ENCODE results near the gene EPO.
"Not testable (repeated sequence)": the region's sequence is repeated elsewhere in the genome, so short reads cannot be mapped to it uniquely, and the experiment has no call there.

Gene EPO

DNA sequence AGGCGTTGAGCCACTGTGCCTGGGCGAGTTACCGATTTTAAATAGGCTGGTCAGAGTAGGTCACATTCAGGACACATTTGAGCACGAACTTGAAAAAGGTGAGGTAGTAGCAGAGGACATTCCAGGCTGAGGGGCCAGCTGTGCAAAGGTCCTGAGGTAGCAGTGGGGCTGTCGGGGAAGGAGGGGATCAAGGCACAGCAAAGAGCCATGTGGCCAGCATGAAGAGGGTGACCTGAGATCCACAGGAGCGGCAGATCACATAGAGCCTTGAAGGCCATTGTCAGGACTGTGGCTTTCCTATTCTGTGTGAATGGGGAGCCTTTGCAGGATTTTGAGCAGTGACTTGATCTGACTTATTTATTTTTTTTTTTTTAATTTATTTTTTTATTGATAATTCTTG, 19.7 kb downstream of the EPO start:
- DNase-seq (ENCODE audit: low read depth, low spot score) = no peak
- TF ChIP-seq, protein P1, sequence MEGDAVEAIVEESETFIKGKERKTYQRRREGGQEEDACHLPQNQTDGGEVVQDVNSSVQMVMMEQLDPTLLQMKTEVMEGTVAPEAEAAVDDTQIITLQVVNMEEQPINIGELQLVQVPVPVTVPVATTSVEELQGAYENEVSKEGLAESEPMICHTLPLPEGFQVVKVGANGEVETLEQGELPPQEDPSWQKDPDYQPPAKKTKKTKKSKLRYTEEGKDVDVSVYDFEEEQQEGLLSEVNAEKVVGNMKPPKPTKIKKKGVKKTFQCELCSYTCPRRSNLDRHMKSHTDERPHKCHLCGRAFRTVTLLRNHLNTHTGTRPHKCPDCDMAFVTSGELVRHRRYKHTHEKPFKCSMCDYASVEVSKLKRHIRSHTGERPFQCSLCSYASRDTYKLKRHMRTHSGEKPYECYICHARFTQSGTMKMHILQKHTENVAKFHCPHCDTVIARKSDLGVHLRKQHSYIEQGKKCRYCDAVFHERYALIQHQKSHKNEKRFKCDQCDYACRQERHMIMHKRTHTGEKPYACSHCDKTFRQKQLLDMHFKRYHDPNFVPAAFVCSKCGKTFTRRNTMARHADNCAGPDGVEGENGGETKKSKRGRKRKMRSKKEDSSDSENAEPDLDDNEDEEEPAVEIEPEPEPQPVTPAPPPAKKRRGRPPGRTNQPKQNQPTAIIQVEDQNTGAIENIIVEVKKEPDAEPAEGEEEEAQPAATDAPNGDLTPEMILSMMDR (IDR thresholded peaks at IDR 0.05; ENCODE audit: low read depth, low read length) = no peak
- in situ Hi-C loops (cut with HindIII; ENCODE audit: low sequenced_read_pairs) = no loop called here
- no peak overlapping the region for H3K4me3 ChIP-seq (ENCODE audit: low read depth, low read length)

- in situ Hi-C loops (cut with HindIII; ENCODE audit: low sequenced_read_pairs) = no loop called here
- DNase-seq (ENCODE audit: low read depth, low spot score) = no peak
- no peak overlapping the region for H3K4me3 ChIP-seq (ENCODE audit: low read depth, low read length)
- TF ChIP-seq, protein P1 (IDR thresholded peaks at IDR 0.05; ENCODE audit: low read depth, low read length) = no peak
Observed at GRCh38 chr7:100744605-100745004, 24.3 kb downstream of the EPO start.

- peak overlapping the region; percentile 35 for H3K4me3 ChIP-seq (ENCODE audit: low read depth, low read length)
- in situ Hi-C loops (cut with HindIII; ENCODE audit: low sequenced_read_pairs) = no loop called here
- peak; percentile 51 for DNase-seq (ENCODE audit: low read depth, low spot score)
- TF ChIP-seq, protein P1 (IDR thresholded peaks at IDR 0.05; ENCODE audit: low read depth, low read length) = no peak
Observed at GRCh38 chr7:100745184-100745583, 24.9 kb downstream of the EPO start.

GRCh38 chr7:100752994-100753393, 32.7 kb downstream of the EPO start:
- TF ChIP-seq, protein P1 (IDR thresholded peaks at IDR 0.05; ENCODE audit: low read depth, low read length) = no peak
- DNase-seq (ENCODE audit: low read depth, low spot score) = no peak
- in situ Hi-C loops (cut with HindIII; ENCODE audit: low sequenced_read_pairs) = no loop called here
- H3K4me3 ChIP-seq (ENCODE audit: low read depth, low read length) = no peak overlapping the region

DNA sequence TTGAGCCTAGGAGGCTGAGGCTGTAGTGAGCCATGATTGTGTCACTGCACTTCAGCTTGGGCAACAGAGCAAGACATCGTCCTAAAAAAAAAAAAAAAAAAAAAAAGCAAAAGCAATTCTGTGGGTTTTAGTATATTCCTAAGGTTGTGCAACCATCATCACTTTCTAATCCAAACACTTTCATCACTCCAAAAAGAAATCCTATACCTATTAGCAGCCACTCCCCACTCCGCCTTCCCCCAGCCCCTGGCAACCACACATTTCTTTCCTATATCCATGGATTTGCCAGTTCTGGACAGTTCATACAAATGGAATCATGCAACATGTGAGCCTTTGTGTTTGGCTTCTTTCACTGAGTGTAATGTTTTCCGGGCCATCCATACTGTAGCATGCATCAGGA, 33.5 kb downstream of the EPO start:
- TF ChIP-seq, protein P1 (IDR thresholded peaks at IDR 0.05; ENCODE audit: low read depth, low read length) = no peak
- H3K4me3 ChIP-seq (ENCODE audit: low read depth, low read length) = no peak overlapping the region
- in situ Hi-C loops (cut with HindIII; ENCODE audit: low sequenced_read_pairs) = no loop called here
- no peak for DNase-seq (ENCODE audit: low read depth, low spot score)

DNA sequence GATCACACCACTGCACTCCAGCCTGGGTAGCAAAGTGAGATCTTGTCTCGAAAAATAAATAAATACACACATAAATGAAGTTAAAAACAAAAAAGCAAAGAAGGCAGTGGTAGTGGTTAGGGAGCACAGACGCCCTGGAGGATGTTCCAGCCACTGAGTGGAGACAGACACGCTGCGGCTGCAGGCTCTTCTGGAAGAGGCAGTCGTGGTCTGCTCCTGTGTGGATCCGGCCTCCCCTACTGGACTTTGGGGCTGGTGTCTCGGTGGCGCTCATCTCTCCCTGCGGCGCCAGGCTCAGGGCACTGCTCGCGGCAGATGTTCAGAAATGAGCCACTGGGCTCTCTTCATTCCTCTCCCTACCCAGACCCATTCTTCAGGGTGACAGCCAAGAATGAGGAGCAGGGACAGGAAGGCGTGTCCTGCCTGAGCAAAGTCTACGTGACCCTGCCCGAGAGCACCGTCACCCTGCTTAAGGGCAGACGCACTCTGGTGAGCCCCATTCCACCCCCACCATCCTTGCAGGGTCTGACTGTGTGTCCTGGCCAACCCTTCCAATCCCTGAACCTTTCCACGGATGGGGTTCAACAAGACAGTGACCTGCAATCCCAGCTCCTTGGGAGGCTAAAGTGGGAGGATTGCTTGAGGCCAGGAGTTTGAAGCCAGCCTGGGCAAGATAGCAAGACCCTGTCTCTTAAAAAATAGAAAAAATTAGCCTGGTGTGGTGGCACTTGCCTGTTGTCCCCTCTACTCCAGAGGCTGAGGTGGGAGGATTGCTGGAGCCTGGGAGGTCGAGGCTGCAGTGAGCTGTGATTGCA, 39.3 kb downstream of the EPO start:
- in situ Hi-C loops (cut with HindIII; ENCODE audit: low sequenced_read_pairs) = no loop called here
- TF ChIP-seq, protein P1 (IDR thresholded peaks at IDR 0.05; ENCODE audit: low read depth, low read length) = no peak
- DNase-seq (ENCODE audit: low read depth, low spot score) = no peak
- H3K4me3 ChIP-seq (ENCODE audit: low read depth, low read length) = no peak overlapping the region

- H3K4me3 ChIP-seq (ENCODE audit: low read depth, low read length); in situ Hi-C loops (cut with HindIII; ENCODE audit: low sequenced_read_pairs); DNase-seq (ENCODE audit: low read depth, low spot score): not testable (repeated sequence)
Observed at GRCh38 chr7:100762841-100763240, 42.6 kb downstream of the EPO start.

All from astrocyte of the spinal cord (primary cell).